PC-9 (cell line): ENCODE data around the gene MFSD11.

ENCODE experiments used
- CTCF ChIP-seq: fragments of 200-600 bp; sonication (generic); conservative IDR thresholded peaks from 2 replicates; pipeline ENCODE4 v1.6.1; 2017; ENCODE audit warnings: mixed run types, antibody characterized with exemption, mild to moderate bottlenecking, moderate library complexity
- EZH2 ChIP-seq: fragments of 200-600 bp; sonication (generic); IDR thresholded peaks from 2 replicates; pipeline ENCODE4 v1.8.0; 2017; ENCODE audit warnings: antibody characterized with exemption, low read depth

GRCh38 chr17:76808326-76808725 lies 70.4 kb downstream of the MFSD11 start:
- TF ChIP-seq CTCF = no peak
- no peak for TF ChIP-seq EZH2
